H1 (cell line): ENCODE results near the gene SNX19. TPM values are rescaled to one million over a fixed set of nuclear protein-coding genes. Genes with fewer than 3 reads are reported as not detected.
A peak's percentile ranks its signal among the peaks of the same experiment; 100 is the strongest.

Source experiments
- CTCF ChIA-PET: fragments of 300-600 bp; sonication (Branson Sonifier 250); formaldehyde crosslinking; loops from one replicate; lab custom pipeline; 2021; ENCODE audit not compliant: partially characterized antibody; lab: Charles Lee
- POLR2A ChIA-PET: fragments of 300-600 bp; sonication (Branson Sonifier 250); formaldehyde crosslinking; loops from one replicate; lab custom pipeline; 2021; ENCODE audit warnings: inconsistent platforms; ENCODE audit not compliant: partially characterized antibody; lab: Charles Lee
- DNase-seq, 2 experiments: peaks; one replicate each; pipeline versions ENCODE4 v3.0.0 to v3.0.0-alpha.2; 2010 to 2022; ENCODE audit warnings: low spot score in 2 of 2, low read depth in 1 of 2, mixed read lengths in 1 of 2
- FAIRE-seq: peaks from 2 replicates; lab custom pipeline; 2011; peaks lifted over from hg19 to GRCh38; lab: Jason Lieb, UNC
- H2AFZ ChIP-seq: 2 replicates; pipeline ENCODE4 v1.8.1; 2012; ENCODE audit warnings: low read length, inconsistent platforms
- H2AK5ac ChIP-seq: 2 replicates; pipeline ENCODE4 v1.6.1; 2013; ENCODE audit warnings: low read depth, low read length
- H2BK120ac ChIP-seq: replicated peaks from 2 replicates; pipeline ENCODE3; 2013; ENCODE audit warnings: low read depth, low read length, inconsistent platforms
- H2BK12ac ChIP-seq: 2 replicates; pipeline ENCODE4 v1.6.1; 2013; ENCODE audit warnings: low read depth, low read length
- H2BK15ac ChIP-seq: 2 replicates; pipeline ENCODE4 v1.6.1; 2013; ENCODE audit warnings: low read length
- H2BK20ac ChIP-seq: 2 replicates; pipeline ENCODE4 v1.6.1; 2013; ENCODE audit warnings: low read length
- H2BK5ac ChIP-seq: 2 replicates; pipeline ENCODE4 v1.6.1; 2013; ENCODE audit warnings: low read depth, low read length
- H3K14ac ChIP-seq: 2 replicates; pipeline ENCODE4 v1.6.1; 2013; ENCODE audit warnings: inconsistent platforms; ENCODE audit not compliant: insufficient read length
- H3K18ac ChIP-seq: 2 replicates; pipeline ENCODE4 v1.6.1; 2013; ENCODE audit warnings: low read length; ENCODE audit errors: extremely low read depth
- H3K23ac ChIP-seq: 2 replicates; pipeline ENCODE4 v1.6.1; 2013; ENCODE audit warnings: inconsistent platforms; ENCODE audit not compliant: insufficient read length
- H3K23me2 ChIP-seq: 2 replicates; pipeline ENCODE4 v1.6.1; 2013; ENCODE audit warnings: low read depth, low read length
- H3K27ac ChIP-seq: 2 replicates; pipeline ENCODE4 v1.6.1; 2011; ENCODE audit warnings: low read depth, low read length, inconsistent platforms
- H3K27me3 ChIP-seq, 4 experiments: replicated peaks in 1 of 4; 1 replicate in 1 of 4; 2 replicates in 3 of 4; pipeline versions ENCODE4 v1.6.1 to v1.8.1; 2011 to 2013; ENCODE audit warnings: low read length in 3 of 4, mild to moderate bottlenecking in 3 of 4, inconsistent platforms in 2 of 4, mixed read lengths in 2 of 4, moderate library complexity in 1 of 4; ENCODE audit not compliant: control insufficient read depth in 3 of 4, insufficient read depth in 3 of 4; ENCODE audit errors: extremely low read depth in 1 of 4
- H3K36me3 ChIP-seq, 4 experiments: 2 replicates each; pipeline versions ENCODE4 v1.6.1 to v1.8.1; 2011 to 2013; ENCODE audit warnings: mild to moderate bottlenecking in 4 of 4, low read length in 3 of 4, moderate library complexity in 2 of 4, control low read depth in 1 of 4, inconsistent platforms in 1 of 4; ENCODE audit not compliant: insufficient read depth in 4 of 4, control insufficient read depth in 2 of 4
- H3K4ac ChIP-seq: replicated peaks from 2 replicates; pipeline ENCODE3; 2013; ENCODE audit warnings: low read length, low read depth, mixed read lengths, inconsistent platforms; ENCODE audit not compliant: insufficient read length
- H3K4me1 ChIP-seq, 4 experiments: replicated peaks in 1 of 4; 1 replicate in 1 of 4; 2 replicates in 3 of 4; pipeline versions ENCODE4 v1.6.1 to v1.8.1; 2011 to 2013; ENCODE audit warnings: low read length in 3 of 4, inconsistent platforms in 2 of 4, mixed read lengths in 1 of 4; ENCODE audit not compliant: insufficient read depth in 4 of 4, control insufficient read depth in 3 of 4
- H3K4me2 ChIP-seq, 2 experiments: 2 replicates each; pipeline versions ENCODE4 v1.6.1 to v1.8.1; 2011 to 2013; ENCODE audit warnings: low read depth in 2 of 2, low read length in 2 of 2, control low read depth in 1 of 2, inconsistent platforms in 1 of 2, mild to moderate bottlenecking in 1 of 2; ENCODE audit not compliant: insufficient read depth in 1 of 2
- H3K4me3 ChIP-seq, 4 experiments: fragments of 200-600, 300-600 bp in 1 of 4; sonication (generic), shearing (Covaris generic), sonication (Bioruptor Twin) in 1 of 4; 2 replicates each; pipeline versions ENCODE4 v1.5.1 to v1.8.1; 2011 to 2016; ENCODE audit warnings: low read length in 4 of 4, low read depth in 3 of 4, control low read depth in 2 of 4, inconsistent platforms in 2 of 4, mild to moderate bottlenecking in 2 of 4, mixed read lengths in 1 of 4, moderate library complexity in 1 of 4; ENCODE audit not compliant: insufficient read depth in 2 of 4; ENCODE audit errors: extremely low read depth in 1 of 4
- H3K56ac ChIP-seq: replicated peaks from 2 replicates; pipeline ENCODE3; 2013; ENCODE audit warnings: low read depth, mild to moderate bottlenecking, mixed read lengths, low read length, inconsistent platforms; ENCODE audit not compliant: insufficient read length
- H3K79me1 ChIP-seq: 2 replicates; pipeline ENCODE4 v1.6.1; 2013; ENCODE audit warnings: low read depth, low read length, control low read depth
- H3K79me2 ChIP-seq, 2 experiments: 2 replicates each; pipeline versions ENCODE4 v1.6.1 to v1.8.1; 2012 to 2013; ENCODE audit warnings: low read length in 2 of 2, mild to moderate bottlenecking in 2 of 2, inconsistent platforms in 1 of 2; ENCODE audit not compliant: insufficient read depth in 2 of 2, control insufficient read depth in 1 of 2
- H3K9ac ChIP-seq, 4 experiments: replicated peaks in 1 of 4; 1 replicate in 1 of 4; 2 replicates in 3 of 4; pipeline versions ENCODE4 v1.6.1 to v1.8.1; 2011 to 2013; ENCODE audit warnings: low read depth in 3 of 4, low read length in 3 of 4, control low read depth in 2 of 4, mild to moderate bottlenecking in 2 of 4, moderate library complexity in 2 of 4, inconsistent platforms in 1 of 4; ENCODE audit errors: extremely low read depth in 1 of 4
- H3K9me3 ChIP-seq, 2 experiments: 2 replicates each; pipeline versions ENCODE4 v1.6.1 to v1.8.1; 2012 to 2013; ENCODE audit warnings: mild to moderate bottlenecking in 2 of 2, moderate library complexity in 2 of 2, control low read depth in 1 of 2, inconsistent platforms in 1 of 2, low read depth in 1 of 2, low read length in 1 of 2, mixed read lengths in 1 of 2; ENCODE audit not compliant: insufficient read depth in 2 of 2
- H4K20me1 ChIP-seq, 2 experiments: replicated peaks in 1 of 2; 2 replicates each; pipeline versions ENCODE3 to v1.8.1; 2011 to 2013; ENCODE audit warnings: inconsistent platforms in 2 of 2, low read length in 2 of 2, mild to moderate bottlenecking in 1 of 2; ENCODE audit not compliant: insufficient read depth in 2 of 2, control insufficient read depth in 1 of 2
- H4K5ac ChIP-seq: 2 replicates; pipeline ENCODE4 v1.6.1; 2013; ENCODE audit warnings: low read length, low read depth, mixed read lengths, inconsistent platforms; ENCODE audit not compliant: insufficient read length
- H4K8ac ChIP-seq: 2 replicates; pipeline ENCODE4 v1.8.0; 2013; ENCODE audit warnings: mild to moderate bottlenecking, moderate library complexity, low read length, inconsistent platforms; ENCODE audit not compliant: insufficient read depth; ENCODE audit errors: extremely low read depth
- H4K91ac ChIP-seq: replicated peaks from 2 replicates; pipeline ENCODE3; 2013; ENCODE audit warnings: low read length, mixed read lengths, inconsistent platforms; ENCODE audit not compliant: insufficient read length
- JUND ChIP-seq: IDR thresholded peaks from 2 replicates; pipeline ENCODE4 v1.6.1; 2011; ENCODE audit warnings: mild to moderate bottlenecking, improper control_type of control experiment, low read length
- WGBS, 2 experiments: shearing (Covaris generic) in 1 of 2; methylation state at CpG; one replicate each; pipeline versions ENCODE4 v1.1.6 to v1.1.7; 2013 to 2015; ENCODE audit warnings: low lambda C conversion rate in 2 of 2, mixed read lengths in 2 of 2, inconsistent platforms in 1 of 2, low coverage in 1 of 2, missing lambda C conversion rate in 1 of 2; ENCODE audit not compliant: insufficient replicate concordance in 2 of 2, insufficient coverage in 1 of 2, insufficient read length in 1 of 2; ENCODE audit errors: extremely low coverage in 1 of 2, missing lambda C conversion rate in 1 of 2; 5-methylcytosine and 5-hydroxymethylcytosine counted together
- polyA plus RNA-seq, 7 experiments: library from polyadenylated mRNA; depleted of rRNA in 3 of 7; stranded (reverse) in 5 of 7; unstranded in 2 of 7; fragments of >200 nt in 5 of 7; fragments of 200-250 nt in 2 of 7; gene quantifications; 1 replicate in 5 of 7; 2 replicates in 1 of 7; 4 replicates in 1 of 7; pipeline versions ENCODE4 v1.2.1 to v1.2.3, GENCODE V29; 2011 to 2013; ENCODE audit warnings: missing spikeins in 2 of 7, mixed read lengths in 2 of 7
- total RNA-seq: library from RNA; stranded (reverse); fragmentation: NEBNext Ultra II Directional; extraction: Animal tissue kit (Norgen Biotek cat#: 25700); gene quantifications from 2 replicates; pipeline ENCODE4 v1.2.1, GENCODE V29; 2021

The SNX19 gene
- total and polyA plus RNA-seq, 2 of the 8 experiments (the other 6 are each of a cell fraction or from before 2014, with no cell fraction given): 15.0 to 25.2 TPM

GRCh38 chr11:130947889-130948288 lies 31.6 kb upstream of the SNX19 start:
- H2BK120ac ChIP-seq: no peak overlapping the region
- H4K8ac ChIP-seq: no peak overlapping the region
- no peak overlapping the region for H2BK12ac ChIP-seq
- H2BK20ac ChIP-seq: no peak overlapping the region
- H3K79me2 ChIP-seq: 0 out of 4 replicates have a peak, but pooled peaks cover 0 to 4% of the 10 kb centered on the region in 2 experiments
- no peak for FAIRE-seq
- no peak overlapping the region for H3K14ac ChIP-seq
- H3K4me1 ChIP-seq: no peaks in the 10 kb centered on the region
- no peak for TF ChIP-seq JUND
- H3K4me3 ChIP-seq: no peak overlapping the region
- no peak overlapping the region for H3K56ac ChIP-seq
- H3K4me2 ChIP-seq: no peak overlapping the region
- H2BK15ac ChIP-seq: 0 out of 2 replicates have a peak overlapping the region, but pooled peaks have one; percentile 33
- DNase-seq: no peak
- H3K23ac ChIP-seq: no peak overlapping the region
- no peaks in the 10 kb centered on the region for H3K23me2 ChIP-seq
- H4K20me1 ChIP-seq: no peaks in the 10 kb centered on the region
- no peaks in the 10 kb centered on the region for H3K79me1 ChIP-seq
- no peak overlapping the region for H2BK5ac ChIP-seq
- ChIA-PET POLR2A (interaction anchor here (1.6 kb wide), 1 partner anchor 15 kb away, joined by 3 read pairs; no protein-coding TSS in a partner anchor), CTCF (interaction anchor here (0.7 to 2.1 kb wide), 2 partner anchors 24 to 31 kb away, joined by 3 to 7 read pairs; no protein-coding TSS in a partner anchor)
- no peaks in the 10 kb centered on the region for H3K9me3 ChIP-seq
- no peak overlapping the region for H3K27ac ChIP-seq
- H3K4ac ChIP-seq: no peak overlapping the region
- H3K9ac ChIP-seq: no peak overlapping the region
- H2AFZ ChIP-seq: peak overlapping the region; percentile 62; the same call in 1 of the 2 replicates
- no peaks in the 10 kb centered on the region for H3K36me3 ChIP-seq
- no peak overlapping the region for H2AK5ac ChIP-seq
- WGBS, 2 experiments: 87% methylated on average over 6 of the region's 6 CpGs; no CpG with 5 or more reads in 1 of the 2 experiments
- no peak overlapping the region for H4K91ac ChIP-seq
- no peak overlapping the region for H3K18ac ChIP-seq
- H3K27me3 ChIP-seq: peaks cover 0 to 2% (median 0%) of the 10 kb centered on the region in 4 experiments; a peak in 1 of 7 replicates
- H4K5ac ChIP-seq: no peak overlapping the region
